ENCODE data around the gene ESPNL.

ESPNL gene

DNA sequence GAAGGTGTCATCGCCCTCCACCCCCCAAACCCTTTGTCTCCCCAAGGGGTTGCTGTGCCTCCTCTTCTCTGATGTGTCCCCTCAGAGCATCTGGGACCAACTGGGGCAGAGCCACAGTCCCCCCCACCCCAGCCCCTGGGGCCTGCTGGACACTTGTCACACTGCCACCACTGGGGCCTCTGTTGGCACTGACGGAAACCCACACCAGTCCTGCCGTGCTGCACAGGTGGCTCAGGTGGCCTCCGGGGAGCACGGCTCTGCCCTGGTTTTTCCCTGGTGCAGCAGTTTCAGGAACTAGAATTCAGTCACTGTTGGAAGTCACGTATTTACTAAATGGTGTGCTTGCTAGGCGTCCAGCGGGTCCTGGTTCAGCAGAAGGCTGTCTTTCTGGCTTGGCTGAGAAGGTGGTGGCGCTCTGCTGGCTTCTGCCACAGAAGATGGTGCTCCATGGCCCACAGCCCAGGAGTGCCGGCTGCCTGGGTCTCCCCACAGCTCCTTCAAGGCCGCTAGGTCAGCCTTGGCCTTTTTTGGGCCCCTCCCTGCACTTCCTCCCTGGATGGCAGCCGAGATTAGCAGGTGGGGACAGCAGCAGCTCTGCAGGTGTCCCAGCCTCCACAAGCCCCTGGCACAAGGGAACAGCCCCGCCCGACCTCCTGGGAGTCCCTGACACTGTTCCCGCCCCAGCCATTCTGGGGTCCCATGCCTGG, 19.8 kb downstream of the ESPNL start:
- no peak overlapping the region for H3K4ac ChIP-seq (ENCODE audit: low read depth, low read length)
- no peak overlapping the region for H3K56ac ChIP-seq (ENCODE audit: low read length)
- no peak overlapping the region for H4K5ac ChIP-seq (ENCODE audit: low read length)
- no peak overlapping the region for H3K18ac ChIP-seq (ENCODE audit: low read length)
- DNase-seq, result no peak
- H3K36me3 ChIP-seq (ENCODE audit: control insufficient read depth, insufficient read depth, low read length), result no peaks in the 10 kb centered on the region
- no CpG with 5 or more reads among the region's 15 CpGs for WGBS (ENCODE audit: extremely low coverage, insufficient coverage, low lambda C conversion rate)
- H4K8ac ChIP-seq (ENCODE audit: low read depth, low read length), result no peak overlapping the region
- H3K9ac ChIP-seq (ENCODE audit: low read length), result no peak overlapping the region
- H3K79me1 ChIP-seq (ENCODE audit: low read length), result no peaks in the 10 kb centered on the region
- H2BK120ac ChIP-seq (ENCODE audit: low read depth, low read length), result no peak overlapping the region
- no peaks in the 10 kb centered on the region for H3K4me1 ChIP-seq (ENCODE audit: control insufficient read depth, low read depth, low read length)
- H2BK5ac ChIP-seq (ENCODE audit: low read length), result no peak overlapping the region
- no peak overlapping the region for H3K27ac ChIP-seq (ENCODE audit: low read depth, low read length)
- H3K23ac ChIP-seq (ENCODE audit: low read length), result no peak overlapping the region
- H3K79me2 ChIP-seq (ENCODE audit: control insufficient read depth, insufficient read depth, low read length), result no peaks in the 10 kb centered on the region
- no peaks in the 10 kb centered on the region for H3K27me3 ChIP-seq (ENCODE audit: insufficient read depth, low read length, poor library complexity)
- no peak overlapping the region for H2BK15ac ChIP-seq (replicated peaks; ENCODE audit: low read depth)
- no peak overlapping the region for H2AK5ac ChIP-seq (ENCODE audit: low read length)
- no peak overlapping the region for H3K4me3 ChIP-seq (ENCODE audit: low read length)
- H3K4me2 ChIP-seq (ENCODE audit: low read length), result no peak overlapping the region

DNA sequence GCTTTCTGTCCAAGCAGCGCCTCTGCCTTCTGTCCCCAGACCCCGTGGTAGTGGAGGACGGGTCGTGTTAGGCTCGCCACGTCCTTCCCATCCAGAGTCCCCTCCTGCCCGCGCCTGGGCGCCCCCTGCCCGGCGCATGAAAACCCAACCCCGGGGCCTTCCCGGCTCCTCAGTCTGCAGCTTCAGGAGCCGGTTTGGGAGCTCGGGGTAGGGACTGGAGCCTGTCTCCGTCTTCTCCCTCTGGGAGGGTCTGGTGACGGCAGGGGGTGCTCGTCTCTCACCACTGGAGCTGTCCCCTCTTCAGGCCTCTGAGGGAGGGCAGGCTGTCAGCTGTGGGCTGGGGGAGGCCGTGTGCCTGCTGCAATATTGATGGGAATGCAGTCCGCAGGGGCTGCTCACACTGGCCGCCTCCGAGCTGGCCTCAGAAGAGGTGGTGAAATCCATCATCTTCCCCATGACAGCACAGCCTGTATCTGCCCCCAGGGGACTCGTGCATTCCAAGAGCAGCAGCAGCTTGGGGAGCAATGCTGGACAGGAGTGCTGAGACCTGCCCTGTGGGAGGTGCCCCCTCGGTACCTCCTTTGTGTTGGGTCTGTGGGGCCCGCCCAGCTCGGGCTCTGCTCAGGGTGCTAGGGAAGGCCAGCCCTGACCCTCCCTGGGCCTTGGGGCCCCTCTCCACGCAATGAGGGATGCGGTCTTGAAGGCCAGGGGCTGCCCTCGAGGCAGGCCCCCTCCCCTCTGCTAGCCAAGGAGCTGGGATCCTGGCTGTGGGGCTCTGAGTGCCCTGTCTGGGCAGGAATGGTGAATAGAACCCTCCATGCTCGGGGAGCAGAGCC, 20.5 kb downstream of the ESPNL start:
- no peaks in the 10 kb centered on the region for H3K27me3 ChIP-seq (ENCODE audit: insufficient read depth, low read length, poor library complexity)
- H3K79me1 ChIP-seq (ENCODE audit: low read length), result no peaks in the 10 kb centered on the region
- H3K18ac ChIP-seq (ENCODE audit: low read length), result no peak overlapping the region
- no peak overlapping the region for H2BK120ac ChIP-seq (ENCODE audit: low read depth, low read length)
- H3K4ac ChIP-seq (ENCODE audit: low read depth, low read length), result no peak overlapping the region
- H3K4me1 ChIP-seq (ENCODE audit: control insufficient read depth, low read depth, low read length), result no peaks in the 10 kb centered on the region
- no peak overlapping the region for H2BK5ac ChIP-seq (ENCODE audit: low read length)
- no peak overlapping the region for H2BK15ac ChIP-seq (replicated peaks; ENCODE audit: low read depth)
- H3K56ac ChIP-seq (ENCODE audit: low read length), result no peak overlapping the region
- DNase-seq, result peak; percentile 67
- WGBS (ENCODE audit: extremely low coverage, insufficient coverage, low lambda C conversion rate), result no CpG with 5 or more reads among the region's 30 CpGs
- no peak overlapping the region for H3K4me2 ChIP-seq (ENCODE audit: low read length)
- no peak overlapping the region for H4K5ac ChIP-seq (ENCODE audit: low read length)
- H3K27ac ChIP-seq (ENCODE audit: low read depth, low read length), result no peak overlapping the region
- no peak overlapping the region for H2AK5ac ChIP-seq (ENCODE audit: low read length)
- no peak overlapping the region for H3K23ac ChIP-seq (ENCODE audit: low read length)
- H3K9ac ChIP-seq (ENCODE audit: low read length), result no peak overlapping the region
- no peaks in the 10 kb centered on the region for H3K79me2 ChIP-seq (ENCODE audit: control insufficient read depth, insufficient read depth, low read length)
- no peaks in the 10 kb centered on the region for H3K36me3 ChIP-seq (ENCODE audit: control insufficient read depth, insufficient read depth, low read length)
- no peak overlapping the region for H4K8ac ChIP-seq (ENCODE audit: low read depth, low read length)
- H3K4me3 ChIP-seq (ENCODE audit: low read length), result no peak overlapping the region

- Histone ChIP-seq H3K18ac (ENCODE audit: low read length) (no peak overlapping the region), H3K56ac (ENCODE audit: low read length) (no peak overlapping the region), H3K79me2 (ENCODE audit: control insufficient read depth, insufficient read depth, low read length) (no peaks in the 10 kb centered on the region), H2BK5ac (ENCODE audit: low read length) (no peak overlapping the region), H3K4me2 (ENCODE audit: low read length) (no peak overlapping the region), H2BK15ac (replicated peaks; ENCODE audit: low read depth) (no peak overlapping the region), H3K9ac (ENCODE audit: low read length) (no peak overlapping the region), H2AK5ac (ENCODE audit: low read length) (no peak overlapping the region), H2BK120ac (ENCODE audit: low read depth, low read length) (no peak overlapping the region), H3K27me3 (ENCODE audit: insufficient read depth, low read length, poor library complexity) (no peaks in the 10 kb centered on the region), H3K4me1 (ENCODE audit: control insufficient read depth, low read depth, low read length) (no peaks in the 10 kb centered on the region), H3K27ac (ENCODE audit: low read depth, low read length) (no peak overlapping the region), H3K4me3 (ENCODE audit: low read length) (no peak overlapping the region), H3K36me3 (ENCODE audit: control insufficient read depth, insufficient read depth, low read length) (no peaks in the 10 kb centered on the region), H4K5ac (ENCODE audit: low read length) (no peak overlapping the region), H3K23ac (ENCODE audit: low read length) (no peak overlapping the region), H3K4ac (ENCODE audit: low read depth, low read length) (no peak overlapping the region), H3K79me1 (ENCODE audit: low read length) (no peaks in the 10 kb centered on the region), H4K8ac (ENCODE audit: low read depth, low read length) (no peak overlapping the region)
- no CpG with 5 or more reads among the region's 27 CpGs for WGBS (ENCODE audit: extremely low coverage, insufficient coverage, low lambda C conversion rate)
- DNase-seq, result no peak
Observed at GRCh38 chr2:238121511-238122286, 21.6 kb downstream of the ESPNL start.

- H3K27ac ChIP-seq (ENCODE audit: low read depth, low read length), result no peak overlapping the region
- H3K18ac ChIP-seq (ENCODE audit: low read length), result no peak overlapping the region
- no peak overlapping the region for H4K8ac ChIP-seq (ENCODE audit: low read depth, low read length)
Observed at GRCh38 chr2:238122287-238123217, 22.4 kb downstream of the ESPNL start.

DNA sequence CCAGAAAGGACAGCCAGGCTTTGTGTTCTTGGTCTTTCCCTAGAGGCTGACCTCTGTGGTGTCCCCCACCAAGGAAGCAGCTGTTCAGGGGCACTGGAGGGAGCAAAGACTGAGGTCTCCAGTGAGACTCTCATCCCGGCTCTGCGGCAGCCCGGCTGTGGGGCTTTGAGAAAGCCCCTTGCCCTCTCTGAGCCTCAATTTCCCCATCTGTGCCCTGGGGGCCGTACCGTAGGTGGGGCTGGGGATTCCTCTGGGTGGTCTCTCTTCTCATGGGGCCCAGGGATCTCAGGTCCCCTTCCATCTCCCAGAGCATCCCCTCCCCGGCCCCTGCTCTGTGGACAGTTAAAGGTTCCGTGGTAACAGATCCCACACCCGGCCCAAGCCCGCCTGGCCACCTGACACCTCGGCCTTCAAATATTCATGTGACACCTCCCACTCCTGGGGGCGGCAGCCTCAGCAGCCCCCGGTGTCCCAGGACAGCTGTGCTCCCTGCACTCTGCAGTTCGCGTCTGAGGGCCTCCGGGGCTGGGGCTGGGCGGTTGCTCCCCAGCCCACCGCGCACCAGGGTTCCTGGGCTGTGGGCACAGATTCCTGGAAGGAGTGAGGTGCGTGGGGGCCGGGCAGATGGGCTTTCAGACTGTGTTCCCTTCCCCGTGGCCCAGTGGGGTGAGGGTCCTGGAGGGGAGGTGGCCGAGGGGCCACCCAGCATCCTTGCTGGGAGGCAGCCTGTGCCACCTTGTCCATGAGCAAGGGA, 23.3 kb downstream of the ESPNL start:
- Histone ChIP-seq H3K4me3 (ENCODE audit: low read length) (no peak overlapping the region), H3K23ac (ENCODE audit: low read length) (no peak overlapping the region), H4K5ac (ENCODE audit: low read length) (no peak overlapping the region), H2AK5ac (ENCODE audit: low read length) (no peak overlapping the region), H3K79me1 (ENCODE audit: low read length) (no peaks in the 10 kb centered on the region), H3K36me3 (ENCODE audit: control insufficient read depth, insufficient read depth, low read length) (no peaks in the 10 kb centered on the region), H3K4ac (ENCODE audit: low read depth, low read length) (no peak overlapping the region), H3K27ac (ENCODE audit: low read depth, low read length) (no peak overlapping the region), H3K4me1 (ENCODE audit: control insufficient read depth, low read depth, low read length) (peaks cover 4% of the 10 kb centered on the region), H3K4me2 (ENCODE audit: low read length) (no peak overlapping the region), H2BK15ac (replicated peaks; ENCODE audit: low read depth) (no peak overlapping the region), H3K27me3 (ENCODE audit: insufficient read depth, low read length, poor library complexity) (no peaks in the 10 kb centered on the region), H3K56ac (ENCODE audit: low read length) (no peak overlapping the region), H4K8ac (ENCODE audit: low read depth, low read length) (no peak overlapping the region), H3K9ac (ENCODE audit: low read length) (no peak overlapping the region), H2BK5ac (ENCODE audit: low read length) (no peak overlapping the region), H2BK120ac (ENCODE audit: low read depth, low read length) (no peak overlapping the region), H3K79me2 (ENCODE audit: control insufficient read depth, insufficient read depth, low read length) (no peaks in the 10 kb centered on the region), H3K18ac (ENCODE audit: low read length) (no peak overlapping the region)
- no CpG with 5 or more reads among the region's 22 CpGs for WGBS (ENCODE audit: extremely low coverage, insufficient coverage, low lambda C conversion rate)
- no peak for DNase-seq

More at GRCh38 chr2:238122287-238123217, 22.4 kb downstream of the ESPNL start:
- Histone ChIP-seq H3K79me2 (ENCODE audit: control insufficient read depth, insufficient read depth, low read length) (no peaks in the 10 kb centered on the region), H2BK120ac (ENCODE audit: low read depth, low read length) (no peak overlapping the region), H3K4me1 (ENCODE audit: control insufficient read depth, low read depth, low read length) (peaks cover 2% of the 10 kb centered on the region), H3K4me2 (ENCODE audit: low read length) (no peak overlapping the region), H3K36me3 (ENCODE audit: control insufficient read depth, insufficient read depth, low read length) (no peaks in the 10 kb centered on the region), H4K5ac (ENCODE audit: low read length) (no peak overlapping the region), H2BK15ac (replicated peaks; ENCODE audit: low read depth) (no peak overlapping the region), H2AK5ac (ENCODE audit: low read length) (no peak overlapping the region), H3K56ac (ENCODE audit: low read length) (no peak overlapping the region), H3K79me1 (ENCODE audit: low read length) (no peaks in the 10 kb centered on the region), H3K9ac (ENCODE audit: low read length) (no peak overlapping the region), H2BK5ac (ENCODE audit: low read length) (no peak overlapping the region), H3K4ac (ENCODE audit: low read depth, low read length) (no peak overlapping the region), H3K23ac (ENCODE audit: low read length) (no peak overlapping the region), H3K4me3 (ENCODE audit: low read length) (no peak overlapping the region), H3K27me3 (ENCODE audit: insufficient read depth, low read length, poor library complexity) (no peaks in the 10 kb centered on the region)
- WGBS (ENCODE audit: extremely low coverage, insufficient coverage, low lambda C conversion rate), result no CpG with 5 or more reads among the region's 29 CpGs
- no peak for DNase-seq

All from mesendoderm (in vitro differentiated cells).